Measurements from ENCODE around the gene HPDL. TPM values are rescaled to one million over a fixed set of nuclear protein-coding genes. Genes with fewer than 3 reads are reported as not detected.
"Not testable (repeated sequence)": the region's sequence is repeated elsewhere in the genome, so short reads cannot be mapped to it uniquely, and the experiment has no call there.

The HPDL gene
- 1 to 10 TPM; 2.8 to 3.3 (median 3.2) TPM for polyA plus RNA-seq (ENCODE audit: insufficient read length in 3 of 3)

GRCh38 chr1:45326627-45327623 is at the start of gene HPDL:
TSS of gene HPDL (plus strand) at chr1:45326895. CDS start at chr1:45327149, 254 bp downstream.
- peak in 2 of 3 donors; percentile 73 to 79 for DNase-seq (ENCODE audit: low read depth in 3 of 3, low spot score in 2 of 3)

GRCh38 chr1:45282351-45282750 is 44.3 kb upstream of the HPDL start:
- DNase-seq (ENCODE audit: low read depth in 3 of 3, low spot score in 2 of 3): no peak

GRCh38 chr1:45284858-45285257 is 41.8 kb upstream of the HPDL start:
- not testable (repeated sequence) for DNase-seq (ENCODE audit: low read depth in 3 of 3, low spot score in 2 of 3)

GRCh38 chr1:45286521-45286920 is 40.2 kb upstream of the HPDL start:
- not testable (repeated sequence) for DNase-seq (ENCODE audit: low read depth in 3 of 3, low spot score in 2 of 3)

GRCh38 chr1:45291002-45291401 is 35.7 kb upstream of the HPDL start:
- DNase-seq (ENCODE audit: low read depth in 3 of 3, low spot score in 2 of 3): not testable (repeated sequence)

DNA sequence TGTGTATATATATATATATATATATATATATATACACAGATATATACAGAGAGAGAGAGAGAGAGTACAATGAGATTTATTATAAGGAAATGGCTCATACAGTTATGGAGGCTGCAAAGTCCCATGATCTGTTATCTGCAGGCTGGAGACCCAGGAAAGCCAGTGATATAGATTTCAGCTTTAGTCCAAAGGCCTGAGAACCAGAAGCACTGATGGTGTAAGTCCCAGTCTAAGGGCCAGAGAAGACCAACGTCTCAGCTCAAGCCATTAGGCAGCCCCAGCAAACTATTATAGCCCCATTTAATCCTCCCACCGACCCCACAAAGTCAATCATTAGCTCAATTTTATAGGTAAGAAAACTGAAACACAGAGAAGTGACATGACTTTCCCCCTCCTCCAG is 35.0 kb upstream of the HPDL start:
- DNase-seq (ENCODE audit: low read depth in 3 of 3, low spot score in 2 of 3): no peak

GRCh38 chr1:45297666-45298356 is 28.9 kb upstream of the HPDL start:
- DNase-seq (ENCODE audit: low read depth in 3 of 3, low spot score in 2 of 3): no peak

- no peak for DNase-seq (ENCODE audit: low read depth in 3 of 3, low spot score in 2 of 3)
Measured at GRCh38 chr1:45299296-45299695, 27.4 kb upstream of the HPDL start.

GRCh38 chr1:45299981-45300668 is 26.6 kb upstream of the HPDL start:
- DNase-seq (ENCODE audit: low read depth in 3 of 3, low spot score in 2 of 3): peak in 2 of 3 donors; percentile 58 to 67

DNA sequence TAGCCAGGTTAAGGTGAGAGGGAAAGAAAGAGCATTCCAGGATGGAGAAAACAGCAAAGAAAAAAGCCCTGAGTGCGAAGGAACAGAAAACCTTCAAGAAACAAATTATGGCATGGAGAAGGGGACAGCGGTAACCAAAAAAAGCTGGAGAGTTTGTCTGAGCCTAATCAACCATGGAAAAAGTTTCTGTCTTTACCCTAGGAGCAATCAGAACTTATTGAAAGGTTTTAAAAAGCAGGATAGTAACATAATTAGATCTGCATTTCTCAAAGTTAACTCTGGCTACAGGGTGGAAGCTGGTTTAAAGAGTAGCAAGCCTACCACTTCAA is 26.1 kb upstream of the HPDL start:
- no peak for DNase-seq (ENCODE audit: low read depth in 3 of 3, low spot score in 2 of 3)

DNA sequence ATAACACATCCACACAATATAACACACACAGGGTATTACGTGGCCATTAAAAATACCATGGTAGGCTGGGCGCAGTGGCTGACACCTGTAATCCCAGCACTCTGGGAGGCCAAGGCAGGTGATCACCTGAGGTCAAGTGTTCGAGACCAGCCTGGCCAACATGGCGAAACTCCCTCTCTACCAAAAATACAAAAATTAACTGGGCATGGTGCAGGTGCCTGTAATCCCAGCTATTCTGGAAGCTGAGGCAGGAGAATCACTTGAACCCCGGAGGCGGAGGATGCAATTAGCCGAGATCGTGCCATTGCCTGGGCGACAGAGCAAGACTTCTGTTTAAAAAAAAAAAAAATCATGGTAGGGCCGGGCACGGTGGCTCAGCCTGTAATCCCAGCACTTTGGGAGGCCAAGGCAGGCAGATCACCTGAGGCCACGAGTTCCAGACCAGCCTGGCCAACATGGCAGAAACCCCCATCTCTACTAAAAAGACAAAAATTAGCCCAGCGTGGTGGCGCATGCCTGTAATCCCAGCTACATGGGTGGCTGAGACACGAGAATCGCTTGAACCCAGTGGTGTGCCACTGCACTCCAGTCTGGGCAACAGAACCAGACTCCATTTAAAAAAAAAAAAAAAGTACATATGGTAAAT is 24.1 kb upstream of the HPDL start:
- no peak for DNase-seq (ENCODE audit: low read depth in 3 of 3, low spot score in 2 of 3)

DNA sequence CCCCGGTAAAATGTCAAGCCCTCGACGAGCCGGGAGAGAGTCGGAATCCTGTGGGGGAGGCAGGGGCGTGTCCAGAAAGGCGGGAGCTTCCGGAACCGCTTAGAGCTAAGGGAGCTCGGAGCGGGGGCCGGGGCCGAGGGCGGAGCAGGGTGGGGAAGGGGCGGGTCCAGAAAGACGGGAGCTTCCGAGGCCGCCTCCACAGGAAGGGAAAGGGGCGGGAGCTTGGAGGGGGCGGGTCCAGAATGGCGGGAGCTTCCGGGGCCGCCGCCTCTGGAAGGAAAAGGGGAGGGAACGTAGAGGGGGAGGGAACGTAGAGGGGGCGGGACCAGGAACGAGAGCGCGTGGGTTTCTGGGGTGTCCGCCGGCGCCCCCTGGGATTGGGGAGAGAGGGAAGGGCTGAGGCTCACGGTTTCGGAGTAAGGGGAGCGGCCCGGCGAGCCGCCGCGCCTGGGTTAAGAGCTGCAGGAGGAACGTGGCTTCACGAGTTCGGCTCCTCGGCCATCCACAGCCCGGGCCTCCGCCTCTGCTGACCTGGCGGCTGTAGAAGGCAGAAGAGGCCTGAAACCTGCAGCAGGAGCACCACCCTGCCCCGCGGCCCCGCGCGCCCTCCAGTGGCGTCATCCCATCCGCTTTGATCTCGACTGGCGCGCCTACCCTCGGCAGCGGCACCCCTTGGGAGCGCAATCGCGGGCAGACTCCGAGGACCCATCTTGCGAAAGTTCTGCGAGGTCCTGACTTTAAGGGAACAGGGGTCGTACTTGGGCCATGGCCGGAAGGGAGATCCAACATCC is 23.0 kb upstream of the HPDL start:
- DNase-seq (ENCODE audit: low read depth in 3 of 3, low spot score in 2 of 3): peak; percentile 79 to 92 (median 92)

GRCh38 chr1:45304311-45305081 is 22.2 kb upstream of the HPDL start:
- DNase-seq (ENCODE audit: low read depth in 3 of 3, low spot score in 2 of 3): no peak

DNA sequence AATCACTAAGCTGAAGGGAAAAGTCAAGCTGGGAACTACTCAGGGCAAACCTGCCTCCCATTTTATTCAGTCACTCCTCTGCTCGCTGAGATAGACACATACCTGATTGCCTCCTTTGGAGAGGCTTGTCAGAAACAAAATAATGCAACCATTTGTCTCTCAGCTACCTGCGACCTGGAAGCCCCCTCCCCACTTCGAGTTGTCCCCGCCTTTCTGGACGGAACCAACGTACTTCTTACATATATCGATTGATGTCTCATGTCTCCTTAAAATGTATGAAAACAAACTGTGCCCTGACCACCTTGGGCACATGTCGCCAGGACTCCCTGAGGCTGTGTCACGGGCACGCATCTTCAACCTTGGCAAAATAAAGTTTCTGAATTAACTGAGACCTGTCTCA is 21.5 kb upstream of the HPDL start:
- no peak for DNase-seq (ENCODE audit: low read depth in 3 of 3, low spot score in 2 of 3)

DNA sequence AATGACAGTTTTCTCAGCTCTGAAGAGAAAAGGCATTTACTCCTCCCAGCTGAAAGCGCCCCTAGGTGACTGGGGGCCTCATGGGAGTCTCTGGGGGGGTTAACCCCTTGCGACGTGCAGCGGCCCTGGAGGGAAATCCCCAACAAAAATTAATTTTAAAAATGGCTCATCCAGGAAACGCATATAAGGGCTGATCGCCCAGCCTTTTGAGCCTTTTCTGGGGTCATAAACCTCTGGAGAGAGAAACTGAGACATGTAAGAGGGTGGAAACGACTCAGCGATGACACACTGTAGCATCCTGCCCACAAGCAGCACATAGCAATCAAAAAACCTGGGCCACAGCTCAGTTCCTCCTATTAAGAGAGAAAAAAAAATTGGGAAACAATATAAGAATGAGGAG is 20.4 kb upstream of the HPDL start:
- no peak for DNase-seq (ENCODE audit: low read depth in 3 of 3, low spot score in 2 of 3)

GRCh38 chr1:45306905-45307304 is 19.8 kb upstream of the HPDL start:
- DNase-seq (ENCODE audit: low read depth in 3 of 3, low spot score in 2 of 3): no peak

- no peak for DNase-seq (ENCODE audit: low read depth in 3 of 3, low spot score in 2 of 3)
Measured at GRCh38 chr1:45314266-45314665, 12.4 kb upstream of the HPDL start.

- no peak for DNase-seq (ENCODE audit: low read depth in 3 of 3, low spot score in 2 of 3)
Measured at GRCh38 chr1:45317166-45317565, 9.5 kb upstream of the HPDL start.

GRCh38 chr1:45319761-45320160 is 6.9 kb upstream of the HPDL start:
- DNase-seq (ENCODE audit: low read depth in 3 of 3, low spot score in 2 of 3): no peak

Data from right renal cortex interstitium (tissue), 3 donors.